ENCODE measurements around the gene EPHA7. TPM values are rescaled to one million over a fixed set of nuclear protein-coding genes. Genes with fewer than 3 reads are reported as not detected.

Gene EPHA7
- total and polyA plus RNA-seq, 12 donors, result under 0.01 to 1.3 (median 0.14) TPM; not detected in 1

- no peaks in the 10 kb centered on the region for H3K9me3 ChIP-seq (replicated peaks in 1 of 3)
- no peak for DNase-seq
- TF ChIP-seq POLR2A (IDR thresholded peaks at IDR 0.05), result no peak
- TF ChIP-seq CTCF (IDR thresholded peaks at IDR 0.05), result no peak
- H3K27ac ChIP-seq, result no peak overlapping the region
- no peaks in the 10 kb centered on the region for H3K27me3 ChIP-seq
- H3K4me3 ChIP-seq, result no peak overlapping the region
- H3K4me1 ChIP-seq (replicated peaks in 1 of 2), result no peaks in the 10 kb centered on the region
- 75 to 86% (median 80%) methylated on average over 3 of the region's 3 CpGs for WGBS, 4 donors
- H3K36me3 ChIP-seq (replicated peaks in 1 of 2), result no peaks in the 10 kb centered on the region
- intact Hi-C loops (cut with DNase I), result no loop called here
Measured at GRCh38 chr6:93300661-93301060, 118.7 kb downstream of the EPHA7 start.

- Histone ChIP-seq H3K9me3 (replicated peaks in 1 of 3) (no peaks in the 10 kb centered on the region), H3K36me3 (replicated peaks in 1 of 2) (no peaks in the 10 kb centered on the region), H3K4me1 (replicated peaks in 1 of 2) (no peaks in the 10 kb centered on the region), H3K27me3 (no peaks in the 10 kb centered on the region), H3K27ac (no peak overlapping the region), H3K4me3 (no peak overlapping the region)
- no peak for TF ChIP-seq POLR2A (IDR thresholded peaks at IDR 0.05)
- TF ChIP-seq CTCF (IDR thresholded peaks at IDR 0.05), result no peak
- no peak for DNase-seq
- 56 to 78% (median 58%) methylated on average over 3 of the region's 3 CpGs for WGBS, 4 donors
- intact Hi-C loops (cut with DNase I), result no loop called here
Measured at GRCh38 chr6:93299622-93300021, 119.7 kb downstream of the EPHA7 start.

GRCh38 chr6:93295631-93296030, 123.7 kb downstream of the EPHA7 start:
- DNase-seq, result no peak
- intact Hi-C loops (cut with DNase I), result no loop called here
- no peaks in the 10 kb centered on the region for H3K4me1 ChIP-seq (replicated peaks in 1 of 2)
- TF ChIP-seq CTCF (IDR thresholded peaks at IDR 0.05) (no peak), POLR2A (IDR thresholded peaks at IDR 0.05) (no peak)
- H3K27ac ChIP-seq, result no peak overlapping the region
- no peaks in the 10 kb centered on the region for H3K36me3 ChIP-seq (replicated peaks in 1 of 2)
- H3K9me3 ChIP-seq (replicated peaks in 1 of 3), result no peaks in the 10 kb centered on the region
- H3K27me3 ChIP-seq, result no peaks in the 10 kb centered on the region
- no peak overlapping the region for H3K4me3 ChIP-seq

GRCh38 chr6:93294879-93295278, 124.5 kb downstream of the EPHA7 start:
- H3K9me3 ChIP-seq (replicated peaks in 1 of 3), result no peaks in the 10 kb centered on the region
- H3K4me3 ChIP-seq, result no peak overlapping the region
- H3K27me3 ChIP-seq, result no peaks in the 10 kb centered on the region
- no peak for DNase-seq
- intact Hi-C loops (cut with DNase I), result no loop called here
- H3K4me1 ChIP-seq (replicated peaks in 1 of 2), result no peaks in the 10 kb centered on the region
- no peak overlapping the region for H3K27ac ChIP-seq
- 55 to 88% (median 62%) methylated on average over 2 of the region's 2 CpGs for WGBS, 4 donors
- TF ChIP-seq POLR2A (IDR thresholded peaks at IDR 0.05) (no peak), CTCF (IDR thresholded peaks at IDR 0.05) (no peak)
- no peaks in the 10 kb centered on the region for H3K36me3 ChIP-seq (replicated peaks in 1 of 2)
